Liver (tissue), 9 donors: ENCODE data around the gene ALDH16A1. TPM values are rescaled to one million over a fixed set of nuclear protein-coding genes. Genes with fewer than 3 reads are reported as not detected.

Experiments
- DNase-seq: peaks from one replicate; pipeline ENCODE4 v3.0.0-alpha.2; 2017; ENCODE audit warnings: low spot score
- H3K27ac ChIP-seq, 2 donors: one replicate each; pipeline ENCODE4 v1.7.0; 2013; ENCODE audit warnings: inconsistent platforms in 2 of 2, low read length in 2 of 2, control low read depth in 1 of 2, low read depth in 1 of 2, mild to moderate bottlenecking in 1 of 2
- H3K27me3 ChIP-seq, 4 donors: one replicate each; pipeline versions ENCODE4 v1.6.1 to v1.7.0; 2013; ENCODE audit warnings: low read length in 3 of 4, inconsistent platforms in 1 of 4, mild to moderate bottlenecking in 1 of 4, moderate library complexity in 1 of 4; ENCODE audit not compliant: control insufficient read depth in 4 of 4, insufficient read depth in 4 of 4
- H3K36me3 ChIP-seq, 4 donors: one replicate each; pipeline versions ENCODE4 v1.6.1 to v1.7.0; 2013; ENCODE audit warnings: low read length in 3 of 4, mild to moderate bottlenecking in 3 of 4, low read depth in 1 of 4, moderate library complexity in 1 of 4; ENCODE audit not compliant: control insufficient read depth in 4 of 4, insufficient read depth in 3 of 4
- H3K4me1 ChIP-seq, 4 donors: one replicate each; pipeline versions ENCODE4 v1.6.1 to v1.7.0; 2013; ENCODE audit warnings: low read length in 3 of 4, mild to moderate bottlenecking in 3 of 4, moderate library complexity in 1 of 4; ENCODE audit not compliant: control insufficient read depth in 4 of 4, insufficient read depth in 4 of 4
- H3K4me3 ChIP-seq, 3 donors: one replicate each; pipeline versions ENCODE4 v1.6.1 to v1.7.0; 2013; ENCODE audit warnings: low read length in 3 of 3, control low read depth in 1 of 3, low read depth in 1 of 3, mild to moderate bottlenecking in 1 of 3
- H3K9ac ChIP-seq, 2 donors: one replicate each; pipeline ENCODE4 v1.7.0; 2013; ENCODE audit warnings: low read length in 2 of 2, mild to moderate bottlenecking in 2 of 2, moderate library complexity in 2 of 2, control low read depth in 1 of 2, low read depth in 1 of 2
- H3K9me3 ChIP-seq, 4 donors: one replicate each; pipeline versions ENCODE4 v1.6.1 to v1.7.0; 2013; ENCODE audit warnings: low read length in 3 of 4; ENCODE audit not compliant: control insufficient read depth in 4 of 4
- ATF3 ChIP-seq: IDR thresholded peaks from 2 replicates; pipeline ENCODE4 v1.6.1; 2016; ENCODE audit warnings: antibody characterized with exemption
- EGR1 ChIP-seq, 2 donors: IDR thresholded peaks; 2 replicates each; pipeline ENCODE4 v1.6.1; 2016 to 2018; ENCODE audit warnings: antibody characterized with exemption in 2 of 2, low read depth in 2 of 2
- FOXA1 ChIP-seq: IDR thresholded peaks from 2 replicates; pipeline ENCODE4 v1.6.1; 2016; ENCODE audit warnings: antibody characterized with exemption
- FOXA2 ChIP-seq: IDR thresholded peaks from 2 replicates; pipeline ENCODE4 v1.6.1; 2016; ENCODE audit warnings: antibody characterized with exemption
- GABPA ChIP-seq, 2 donors: IDR thresholded peaks in 1 of 2; conservative IDR thresholded peaks in 1 of 2; 2 replicates each; pipeline ENCODE4 v1.6.1; 2016; ENCODE audit warnings: antibody characterized with exemption in 2 of 2, mild to moderate bottlenecking in 1 of 2, moderate library complexity in 1 of 2
- HNF4A ChIP-seq, 2 donors: conservative IDR thresholded peaks; 2 replicates each; pipeline ENCODE4 v1.6.1; 2016; ENCODE audit warnings: antibody characterized with exemption in 2 of 2, mild to moderate bottlenecking in 2 of 2
- HNF4G ChIP-seq: IDR thresholded peaks from 2 replicates; pipeline ENCODE4 v1.6.1; 2016; ENCODE audit warnings: antibody characterized with exemption
- JUND ChIP-seq, 2 donors: IDR thresholded peaks; 2 replicates each; pipeline ENCODE4 v1.6.1; 2016; ENCODE audit warnings: antibody characterized with exemption in 2 of 2
- NR2F2 ChIP-seq: IDR thresholded peaks from 2 replicates; pipeline ENCODE4 v1.6.1; 2016; ENCODE audit warnings: antibody characterized with exemption
- RXRA ChIP-seq, 2 donors: IDR thresholded peaks; 2 replicates each; pipeline ENCODE4 v1.6.1; 2017 to 2018; ENCODE audit warnings: antibody characterized with exemption in 2 of 2, mild to moderate bottlenecking in 1 of 2
- SP1 ChIP-seq: IDR thresholded peaks from 2 replicates; pipeline ENCODE4 v1.6.1; 2018; ENCODE audit warnings: antibody characterized with exemption, mild to moderate bottlenecking
- TAF1 ChIP-seq: conservative IDR thresholded peaks from 2 replicates; pipeline ENCODE4 v1.6.1; 2016; ENCODE audit warnings: antibody characterized with exemption, mild to moderate bottlenecking
- YY1 ChIP-seq: IDR thresholded peaks from 2 replicates; pipeline ENCODE4 v1.6.1; 2016; ENCODE audit warnings: antibody characterized with exemption, mild to moderate bottlenecking
- WGBS: extraction: QIAGEN DNeasy Blood & Tissue Kit; methylation state at CpG from one replicate; pipeline ENCODE4 v1.1.7; 2013; 5-methylcytosine and 5-hydroxymethylcytosine counted together
- polyA plus RNA-seq, 2 donors: library from polyadenylated mRNA; stranded (reverse) in 1 of 2; unstranded in 1 of 2; fragments of 200-250 nt in 1 of 2; fragments of >200 nt in 1 of 2; fragmentation: Nextera tagmentation in 1 of 2; extraction: Ambion mirVana in 1 of 2; gene quantifications; one replicate each; pipeline versions ENCODE4 v1.2.1 to v1.2.3, GENCODE V29; 2013 to 2015
- total RNA-seq, 2 donors: library from RNA; depleted of rRNA; stranded (reverse); fragments of >200 nt; gene quantifications; one replicate each; pipeline ENCODE4 v1.2.3, GENCODE V29; 2014
- TF ChIP-seq, protein P1 (sequence below): IDR thresholded peaks from 2 replicates; pipeline ENCODE4 v1.6.1; 2016; ENCODE audit warnings: antibody characterized with exemption, mild to moderate bottlenecking
- TF ChIP-seq, protein P2 (sequence below): fragments of 150-350 bp; IDR thresholded peaks from 2 replicates; pipeline ENCODE4 v1.5.1; 2017; ENCODE audit warnings: improper control_type of control experiment, low read depth, low read length; ENCODE audit not compliant: missing input control
- TF ChIP-seq, protein P3 (sequence below): IDR thresholded peaks from 2 replicates; pipeline ENCODE4 v1.6.1; 2016; ENCODE audit warnings: antibody characterized with exemption
- TF ChIP-seq, protein P4 (sequence below): IDR thresholded peaks from 2 replicates; pipeline ENCODE4 v1.6.1; 2016; ENCODE audit warnings: antibody characterized with exemption
- donor health status: healthy.
- donor health status: healthy.
- donor health status: healthy.
- donor health status: healthy.
- donor health status: healthy.

The ALDH16A1 gene
- total and polyA plus RNA-seq, 4 donors = 5.2 to 35.8 (median 21.5) TPM

GRCh38 chr19:49461656-49462055 lies 8.6 kb downstream of the ALDH16A1 start:
- WGBS = 97% methylated on average over 37 of the region's 37 CpGs
- Histone ChIP-seq H3K27me3 (no peaks in the 10 kb centered on the region), H3K27ac (no peak overlapping the region), H3K9me3 (no peaks in the 10 kb centered on the region), H3K4me3 (no peak overlapping the region), H3K9ac (no peak overlapping the region), H3K36me3 (peaks cover 2 to 14% (median 4%) of the 10 kb centered on the region in 4 donors), H3K4me1 (no peaks in the 10 kb centered on the region)
- no peak for DNase-seq
- no peak for TF ChIP-seq HNF4G
- TF ChIP-seq, protein P1, sequence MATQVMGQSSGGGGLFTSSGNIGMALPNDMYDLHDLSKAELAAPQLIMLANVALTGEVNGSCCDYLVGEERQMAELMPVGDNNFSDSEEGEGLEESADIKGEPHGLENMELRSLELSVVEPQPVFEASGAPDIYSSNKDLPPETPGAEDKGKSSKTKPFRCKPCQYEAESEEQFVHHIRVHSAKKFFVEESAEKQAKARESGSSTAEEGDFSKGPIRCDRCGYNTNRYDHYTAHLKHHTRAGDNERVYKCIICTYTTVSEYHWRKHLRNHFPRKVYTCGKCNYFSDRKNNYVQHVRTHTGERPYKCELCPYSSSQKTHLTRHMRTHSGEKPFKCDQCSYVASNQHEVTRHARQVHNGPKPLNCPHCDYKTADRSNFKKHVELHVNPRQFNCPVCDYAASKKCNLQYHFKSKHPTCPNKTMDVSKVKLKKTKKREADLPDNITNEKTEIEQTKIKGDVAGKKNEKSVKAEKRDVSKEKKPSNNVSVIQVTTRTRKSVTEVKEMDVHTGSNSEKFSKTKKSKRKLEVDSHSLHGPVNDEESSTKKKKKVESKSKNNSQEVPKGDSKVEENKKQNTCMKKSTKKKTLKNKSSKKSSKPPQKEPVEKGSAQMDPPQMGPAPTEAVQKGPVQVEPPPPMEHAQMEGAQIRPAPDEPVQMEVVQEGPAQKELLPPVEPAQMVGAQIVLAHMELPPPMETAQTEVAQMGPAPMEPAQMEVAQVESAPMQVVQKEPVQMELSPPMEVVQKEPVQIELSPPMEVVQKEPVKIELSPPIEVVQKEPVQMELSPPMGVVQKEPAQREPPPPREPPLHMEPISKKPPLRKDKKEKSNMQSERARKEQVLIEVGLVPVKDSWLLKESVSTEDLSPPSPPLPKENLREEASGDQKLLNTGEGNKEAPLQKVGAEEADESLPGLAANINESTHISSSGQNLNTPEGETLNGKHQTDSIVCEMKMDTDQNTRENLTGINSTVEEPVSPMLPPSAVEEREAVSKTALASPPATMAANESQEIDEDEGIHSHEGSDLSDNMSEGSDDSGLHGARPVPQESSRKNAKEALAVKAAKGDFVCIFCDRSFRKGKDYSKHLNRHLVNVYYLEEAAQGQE = no peak
- TF ChIP-seq TAF1 = no peak
- TF ChIP-seq HNF4A (conservative IDR thresholded peaks at IDR 0.05) = no peak
- no peak for TF ChIP-seq SP1
- no peak for TF ChIP-seq EGR1 (IDR thresholded peaks at IDR 0.05; ENCODE audit: low read depth in 2 of 2)
- TF ChIP-seq YY1 = no peak
- TF ChIP-seq ATF3 = no peak

GRCh38 chr19:49462492-49462891 lies 9.5 kb downstream of the ALDH16A1 start:
- DNase-seq = no peak
- Histone ChIP-seq H3K9ac (no peak overlapping the region), H3K27ac (no peak overlapping the region), H3K36me3 (peaks cover 2 to 17% (median 4%) of the 10 kb centered on the region in 4 donors), H3K27me3 (no peaks in the 10 kb centered on the region), H3K4me3 (no peak overlapping the region), H3K4me1 (no peaks in the 10 kb centered on the region), H3K9me3 (no peaks in the 10 kb centered on the region)
- 97% methylated on average over 12 of the region's 12 CpGs for WGBS
- TF ChIP-seq RXRA (IDR thresholded peaks at IDR 0.05) (no peak), GABPA (IDR thresholded peaks at IDR 0.05 in 1 of 2, conservative IDR thresholded peaks at IDR 0.05 in 1 of 2) (no peak), ATF3 (no peak), YY1 (no peak), FOXA1 (no peak), EGR1 (IDR thresholded peaks at IDR 0.05; ENCODE audit: low read depth in 2 of 2) (no peak), HNF4G (no peak), TAF1 (no peak), NR2F2 (no peak), FOXA2 (no peak), JUND (IDR thresholded peaks at IDR 0.05) (no peak)
- TF ChIP-seq, protein P2, sequence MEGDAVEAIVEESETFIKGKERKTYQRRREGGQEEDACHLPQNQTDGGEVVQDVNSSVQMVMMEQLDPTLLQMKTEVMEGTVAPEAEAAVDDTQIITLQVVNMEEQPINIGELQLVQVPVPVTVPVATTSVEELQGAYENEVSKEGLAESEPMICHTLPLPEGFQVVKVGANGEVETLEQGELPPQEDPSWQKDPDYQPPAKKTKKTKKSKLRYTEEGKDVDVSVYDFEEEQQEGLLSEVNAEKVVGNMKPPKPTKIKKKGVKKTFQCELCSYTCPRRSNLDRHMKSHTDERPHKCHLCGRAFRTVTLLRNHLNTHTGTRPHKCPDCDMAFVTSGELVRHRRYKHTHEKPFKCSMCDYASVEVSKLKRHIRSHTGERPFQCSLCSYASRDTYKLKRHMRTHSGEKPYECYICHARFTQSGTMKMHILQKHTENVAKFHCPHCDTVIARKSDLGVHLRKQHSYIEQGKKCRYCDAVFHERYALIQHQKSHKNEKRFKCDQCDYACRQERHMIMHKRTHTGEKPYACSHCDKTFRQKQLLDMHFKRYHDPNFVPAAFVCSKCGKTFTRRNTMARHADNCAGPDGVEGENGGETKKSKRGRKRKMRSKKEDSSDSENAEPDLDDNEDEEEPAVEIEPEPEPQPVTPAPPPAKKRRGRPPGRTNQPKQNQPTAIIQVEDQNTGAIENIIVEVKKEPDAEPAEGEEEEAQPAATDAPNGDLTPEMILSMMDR = no peak
- TF ChIP-seq, protein P3, sequence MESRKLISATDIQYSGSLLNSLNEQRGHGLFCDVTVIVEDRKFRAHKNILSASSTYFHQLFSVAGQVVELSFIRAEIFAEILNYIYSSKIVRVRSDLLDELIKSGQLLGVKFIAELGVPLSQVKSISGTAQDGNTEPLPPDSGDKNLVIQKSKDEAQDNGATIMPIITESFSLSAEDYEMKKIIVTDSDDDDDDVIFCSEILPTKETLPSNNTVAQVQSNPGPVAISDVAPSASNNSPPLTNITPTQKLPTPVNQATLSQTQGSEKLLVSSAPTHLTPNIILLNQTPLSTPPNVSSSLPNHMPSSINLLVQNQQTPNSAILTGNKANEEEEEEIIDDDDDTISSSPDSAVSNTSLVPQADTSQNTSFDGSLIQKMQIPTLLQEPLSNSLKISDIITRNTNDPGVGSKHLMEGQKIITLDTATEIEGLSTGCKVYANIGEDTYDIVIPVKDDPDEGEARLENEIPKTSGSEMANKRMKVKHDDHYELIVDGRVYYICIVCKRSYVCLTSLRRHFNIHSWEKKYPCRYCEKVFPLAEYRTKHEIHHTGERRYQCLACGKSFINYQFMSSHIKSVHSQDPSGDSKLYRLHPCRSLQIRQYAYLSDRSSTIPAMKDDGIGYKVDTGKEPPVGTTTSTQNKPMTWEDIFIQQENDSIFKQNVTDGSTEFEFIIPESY = no peak
- TF ChIP-seq, protein P1 = no peak
- TF ChIP-seq, protein P4, sequence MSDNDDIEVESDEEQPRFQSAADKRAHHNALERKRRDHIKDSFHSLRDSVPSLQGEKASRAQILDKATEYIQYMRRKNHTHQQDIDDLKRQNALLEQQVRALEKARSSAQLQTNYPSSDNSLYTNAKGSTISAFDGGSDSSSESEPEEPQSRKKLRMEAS = no peak
